ENCODE data around the gene CPT1A.

The CPT1A gene

DNA sequence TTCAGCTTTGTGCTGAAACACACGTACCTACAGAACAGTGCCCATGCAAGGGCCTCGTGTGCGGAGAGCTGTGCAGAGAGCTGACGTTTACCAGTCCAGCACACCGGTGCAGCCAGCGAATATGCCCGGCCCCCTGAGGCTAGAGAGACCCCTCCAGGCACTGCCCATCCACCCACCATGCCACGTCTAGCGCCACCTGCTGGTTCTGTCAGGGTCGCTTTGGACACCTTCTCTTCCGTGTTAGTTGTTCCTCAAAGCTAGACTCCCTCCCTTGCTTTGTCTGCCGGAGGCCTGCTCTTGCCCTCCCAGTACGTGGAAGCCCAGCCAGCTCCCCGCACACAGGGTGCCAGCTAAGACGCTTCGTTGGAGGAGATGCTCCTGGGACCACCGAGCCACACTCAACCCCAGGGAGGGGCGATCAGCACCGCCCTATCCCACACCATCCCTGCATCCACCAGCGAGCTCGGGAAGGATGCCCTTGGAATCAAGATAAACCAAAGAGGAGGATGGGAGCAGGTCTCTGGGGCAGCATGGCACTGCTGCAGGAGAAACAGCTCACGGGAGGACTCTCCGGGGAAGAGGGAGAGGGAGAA lies 43.4 kb downstream of the CPT1A start:
- no peak overlapping the region for H3K27ac ChIP-seq (ENCODE audit: low read depth, low read length)
- H3K4me3 ChIP-seq (ENCODE audit: insufficient read depth, low read length, poor library complexity, severe bottlenecking) = no peak overlapping the region
- no peak overlapping the region for H3K9ac ChIP-seq (ENCODE audit: low read length)
- no peaks in the 10 kb centered on the region for H3K36me3 ChIP-seq (ENCODE audit: low read length)
- H4K20me1 ChIP-seq (ENCODE audit: low read depth, low read length) = no peaks in the 10 kb centered on the region
- H3F3A ChIP-seq (ENCODE audit: insufficient read depth) = no peaks in the 10 kb centered on the region
- TF ChIP-seq, protein P1, sequence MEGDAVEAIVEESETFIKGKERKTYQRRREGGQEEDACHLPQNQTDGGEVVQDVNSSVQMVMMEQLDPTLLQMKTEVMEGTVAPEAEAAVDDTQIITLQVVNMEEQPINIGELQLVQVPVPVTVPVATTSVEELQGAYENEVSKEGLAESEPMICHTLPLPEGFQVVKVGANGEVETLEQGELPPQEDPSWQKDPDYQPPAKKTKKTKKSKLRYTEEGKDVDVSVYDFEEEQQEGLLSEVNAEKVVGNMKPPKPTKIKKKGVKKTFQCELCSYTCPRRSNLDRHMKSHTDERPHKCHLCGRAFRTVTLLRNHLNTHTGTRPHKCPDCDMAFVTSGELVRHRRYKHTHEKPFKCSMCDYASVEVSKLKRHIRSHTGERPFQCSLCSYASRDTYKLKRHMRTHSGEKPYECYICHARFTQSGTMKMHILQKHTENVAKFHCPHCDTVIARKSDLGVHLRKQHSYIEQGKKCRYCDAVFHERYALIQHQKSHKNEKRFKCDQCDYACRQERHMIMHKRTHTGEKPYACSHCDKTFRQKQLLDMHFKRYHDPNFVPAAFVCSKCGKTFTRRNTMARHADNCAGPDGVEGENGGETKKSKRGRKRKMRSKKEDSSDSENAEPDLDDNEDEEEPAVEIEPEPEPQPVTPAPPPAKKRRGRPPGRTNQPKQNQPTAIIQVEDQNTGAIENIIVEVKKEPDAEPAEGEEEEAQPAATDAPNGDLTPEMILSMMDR (IDR thresholded peaks at IDR 0.05; ENCODE audit: insufficient read depth, low read length, poor library complexity, severe bottlenecking) = peak; percentile 68
- no peak for TF ChIP-seq EZH2phosphoT487 (conservative IDR thresholded peaks at IDR 0.05; ENCODE audit: low read length)
- no peak overlapping the region for H2AFZ ChIP-seq (ENCODE audit: low read depth, low read length, severe bottlenecking)
- H3K79me2 ChIP-seq (ENCODE audit: insufficient read depth, low read length) = no peaks in the 10 kb centered on the region
- H3K9me3 ChIP-seq (ENCODE audit: insufficient read depth, low read length) = no peaks in the 10 kb centered on the region
- no peak overlapping the region for H3K4me2 ChIP-seq (ENCODE audit: low read depth, low read length, poor library complexity, severe bottlenecking)
- H3K27me3 ChIP-seq (ENCODE audit: low read length) = no peaks in the 10 kb centered on the region
- no peaks in the 10 kb centered on the region for H3K9me2 ChIP-seq (replicated peaks; ENCODE audit: insufficient read depth, low read length)

DNA sequence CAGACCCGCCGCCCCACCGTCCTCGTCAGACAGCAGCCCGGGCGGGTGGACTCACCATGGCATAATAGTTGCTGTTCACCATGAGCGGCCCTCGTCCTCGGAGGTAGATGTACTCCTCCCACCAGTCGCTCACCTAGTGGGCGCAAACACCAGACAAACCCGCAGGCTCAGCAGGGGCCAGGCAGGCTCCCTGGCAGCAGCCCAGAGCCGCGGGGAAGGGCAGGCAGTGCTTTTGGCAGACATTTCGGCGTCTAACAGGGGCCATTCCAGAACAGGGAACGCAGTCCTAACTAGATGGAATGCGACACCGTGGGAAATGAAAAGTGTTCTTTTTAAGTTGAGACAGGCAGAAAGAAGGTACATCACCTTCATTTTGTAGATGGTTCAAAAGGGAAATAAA lies 44.9 kb downstream of the CPT1A start:
- H3K36me3 ChIP-seq (ENCODE audit: low read length) = no peaks in the 10 kb centered on the region
- no peak overlapping the region for H3K4me2 ChIP-seq (ENCODE audit: low read depth, low read length, poor library complexity, severe bottlenecking)
- H2AFZ ChIP-seq (ENCODE audit: low read depth, low read length, severe bottlenecking) = no peak overlapping the region
- H3K9ac ChIP-seq (ENCODE audit: low read length) = no peak overlapping the region
- no peaks in the 10 kb centered on the region for H3K9me3 ChIP-seq (ENCODE audit: insufficient read depth, low read length)
- TF ChIP-seq, protein P1 (IDR thresholded peaks at IDR 0.05; ENCODE audit: insufficient read depth, low read length, poor library complexity, severe bottlenecking) = no peak
- TF ChIP-seq EZH2phosphoT487 (conservative IDR thresholded peaks at IDR 0.05; ENCODE audit: low read length) = no peak
- H4K20me1 ChIP-seq (ENCODE audit: low read depth, low read length) = no peaks in the 10 kb centered on the region
- no peak overlapping the region for H3K27ac ChIP-seq (ENCODE audit: low read depth, low read length)
- no peaks in the 10 kb centered on the region for H3K79me2 ChIP-seq (ENCODE audit: insufficient read depth, low read length)
- H3K9me2 ChIP-seq (replicated peaks; ENCODE audit: insufficient read depth, low read length) = no peaks in the 10 kb centered on the region
- H3K27me3 ChIP-seq (ENCODE audit: low read length) = no peaks in the 10 kb centered on the region
- no peaks in the 10 kb centered on the region for H3F3A ChIP-seq (ENCODE audit: insufficient read depth)
- H3K4me3 ChIP-seq (ENCODE audit: insufficient read depth, low read length, poor library complexity, severe bottlenecking) = no peak overlapping the region

DNA sequence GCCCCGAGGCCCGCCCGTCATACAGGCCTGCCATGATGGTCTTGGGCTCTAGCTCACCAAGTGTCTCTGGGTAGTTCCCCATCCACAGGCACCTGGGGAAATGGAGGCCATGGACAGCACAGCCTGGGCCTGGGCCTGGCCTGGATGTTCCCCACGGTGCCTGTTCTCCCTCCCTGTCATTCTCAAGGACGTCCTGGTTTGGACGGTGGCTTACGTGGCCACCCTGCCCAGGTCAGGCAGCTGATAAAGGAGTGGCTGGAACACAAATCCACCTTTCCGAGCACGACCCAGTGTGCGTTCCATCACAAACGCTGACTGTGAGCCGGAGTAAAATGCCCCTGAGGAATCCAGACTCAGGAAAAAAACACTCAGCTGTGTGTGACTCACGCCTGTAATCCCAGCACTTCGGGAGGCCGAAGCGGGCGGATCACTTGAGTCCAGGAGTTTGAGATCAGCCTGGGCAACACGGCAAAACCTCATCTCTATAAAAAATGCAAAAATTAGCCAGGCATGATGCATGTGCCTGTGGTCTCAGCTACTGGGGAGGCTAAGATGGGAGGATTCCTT lies 49.2 kb downstream of the CPT1A start:
- no peak overlapping the region for H2AFZ ChIP-seq (ENCODE audit: low read depth, low read length, severe bottlenecking)
- H3K9ac ChIP-seq (ENCODE audit: low read length) = no peak overlapping the region
- TF ChIP-seq, protein P1 (IDR thresholded peaks at IDR 0.05; ENCODE audit: insufficient read depth, low read length, poor library complexity, severe bottlenecking) = no peak
- TF ChIP-seq EZH2phosphoT487 (conservative IDR thresholded peaks at IDR 0.05; ENCODE audit: low read length) = no peak
- H3K4me2 ChIP-seq (ENCODE audit: low read depth, low read length, poor library complexity, severe bottlenecking) = no peak overlapping the region
- H4K20me1 ChIP-seq (ENCODE audit: low read depth, low read length) = no peaks in the 10 kb centered on the region
- H3K9me2 ChIP-seq (replicated peaks; ENCODE audit: insufficient read depth, low read length) = no peaks in the 10 kb centered on the region
- H3K27me3 ChIP-seq (ENCODE audit: low read length) = no peaks in the 10 kb centered on the region
- H3K36me3 ChIP-seq (ENCODE audit: low read length) = no peaks in the 10 kb centered on the region
- no peaks in the 10 kb centered on the region for H3F3A ChIP-seq (ENCODE audit: insufficient read depth)
- no peaks in the 10 kb centered on the region for H3K79me2 ChIP-seq (ENCODE audit: insufficient read depth, low read length)
- H3K4me3 ChIP-seq (ENCODE audit: insufficient read depth, low read length, poor library complexity, severe bottlenecking) = no peak overlapping the region
- H3K27ac ChIP-seq (ENCODE audit: low read depth, low read length) = no peak overlapping the region
- no peaks in the 10 kb centered on the region for H3K9me3 ChIP-seq (ENCODE audit: insufficient read depth, low read length)
